Measurements from ENCODE around the gene ANGPTL2. TPM values are rescaled to one million over a fixed set of nuclear protein-coding genes. Genes with fewer than 3 reads are reported as not detected.

Gene ANGPTL2
- total and polyA plus RNA-seq, 9 of the 15 experiments (the other 6 are each of a cell fraction or from before 2014, with no cell fraction given) = not detected

GRCh38 chr9:127059030-127059429 lies 63.4 kb downstream of the ANGPTL2 start:
- Histone ChIP-seq H3K4me1 (replicated peaks in 1 of 2; ENCODE audit: control insufficient read depth in 2 of 2, insufficient read depth in 2 of 2, low read length in 2 of 2) (no peaks in the 10 kb centered on the region), H3K4me2 (ENCODE audit: insufficient read depth, low read length) (no peak overlapping the region), H4K20me1 (replicated peaks; ENCODE audit: control insufficient read depth, insufficient read depth, low read length) (no peaks in the 10 kb centered on the region; the same call in 1 of the 2 replicates), H3K9me3 (replicated peaks; ENCODE audit: control insufficient read depth, insufficient read depth, low read depth, low read length) (no peaks in the 10 kb centered on the region), H2AFZ (ENCODE audit: low read depth, low read length) (no peak overlapping the region), H3K9ac (ENCODE audit: insufficient read depth in 1 of 2, low read depth in 2 of 2, low read length in 2 of 2) (no peak overlapping the region), H3K36me3 (ENCODE audit: control insufficient read depth, insufficient read depth, low read length) (no peaks in the 10 kb centered on the region), H3K9me1 (ENCODE audit: control insufficient read depth, insufficient read depth, low read length) (no peaks in the 10 kb centered on the region), H3K27ac (ENCODE audit: extremely low read depth, low read depth, low read length) (no peak overlapping the region), H3K79me2 (ENCODE audit: control insufficient read depth, insufficient read depth, low read length) (no peaks in the 10 kb centered on the region), H3K4me3 (no peak overlapping the region), H3K27me3 (ENCODE audit: control insufficient read depth in 2 of 2, insufficient read depth in 2 of 2, low read length in 2 of 2) (peaks cover 0 to 7% of the 10 kb centered on the region in 2 experiments; a peak in 2 of 5 replicates)
- FAIRE-seq (no peak), DNase-seq (ENCODE audit: extremely low read depth in 1 of 4, low spot score in 3 of 4) (no peak), ATAC-seq (no peak)
- POLR2A ChIA-PET = interaction anchor here (0.5 to 0.6 kb wide), 2 partner anchors 70 to 249 kb away, joined by 3 to 4 read pairs; no protein-coding TSS in a partner anchor
- BruUV-seq (replicated peaks) = no TSS peak
- CTCF ChIA-PET (ENCODE audit: low intra/inter-chr PET ratio) = no interaction called here
- 0% methylated on average over 2 of the region's 2 CpGs for WGBS (ENCODE audit: insufficient coverage, low coverage, missing lambda C conversion rate)
- TF ChIP-seq ZFP36 (IDR thresholded peaks at IDR 0.05; ENCODE audit: low read depth, low read length, partially characterized antibody) = no peak
- TF ChIP-seq POLR2B (IDR thresholded peaks at IDR 0.05; ENCODE audit: low read depth, partially characterized antibody) = no peak
- no peak for TF ChIP-seq FOXP4 (CRISPR knock-in tag; IDR thresholded peaks at IDR 0.05; ENCODE audit: borderline replicate concordance)
- TF ChIP-seq ELK1 (CRISPR knock-in tag; IDR thresholded peaks at IDR 0.05) = no peak
- no peak for TF ChIP-seq SRSF1 (IDR thresholded peaks at IDR 0.05; ENCODE audit: low read depth, low read length)
- no peak for TF ChIP-seq RUNX1 (IDR thresholded peaks at IDR 0.05; ENCODE audit: low read depth)
- TF ChIP-seq ID3 (CRISPR knock-in tag; IDR thresholded peaks at IDR 0.05) = no peak
- TF ChIP-seq ID3 (tag; IDR thresholded peaks at IDR 0.05) = no peak
- no peak for TF ChIP-seq DPF2 (IDR thresholded peaks at IDR 0.05)
- no peak for TF ChIP-seq ZC3H11A (IDR thresholded peaks at IDR 0.05; ENCODE audit: low read depth, low read length)
- TF ChIP-seq TCF7L2 (IDR thresholded peaks at IDR 0.05; ENCODE audit: low read depth, low read length) = no peak
- TF ChIP-seq SMARCC2 (IDR thresholded peaks at IDR 0.05; ENCODE audit: low read depth) = no peak
- TF ChIP-seq CBX5 (IDR thresholded peaks at IDR 0.05; ENCODE audit: borderline replicate concordance, low read depth) = no peak
- TF ChIP-seq ZNF589 (CRISPR knock-in tag; IDR thresholded peaks at IDR 0.05; ENCODE audit: low read depth) = no peak
- TF ChIP-seq RFX1 (IDR thresholded peaks at IDR 0.05) = no peak
- TF ChIP-seq CBFB (CRISPR knock-in tag; IDR thresholded peaks at IDR 0.05) = no peak
- intact Hi-C loops (cut with micrococcal nuclease) (no loop called here), in situ Hi-C loops (cut with MboI) (no loop called here)

Data from K562 (cell line).